HepG2 (cell line): ENCODE results near the gene PWP2. TPM values are rescaled to one million over a fixed set of nuclear protein-coding genes. Genes with fewer than 3 reads are reported as not detected.

ENCODE experiments used
- ATAC-seq: fragments of 200-7000 bp; cut with Tn5 transposase; 3 replicates; pipeline ENCODE4 v1.9.1; 2020; ENCODE audit warnings: mild to moderate bottlenecking, moderate library complexity
- BruUV-seq: library from RNA; stranded (reverse); fragments of 400-500 nt; replicated peaks from 2 replicates; lab custom pipeline; 2021; lab: Mats Ljungman, UMichigan
- CTCF ChIA-PET: fragments of 300-600 bp; formaldehyde crosslinking; extraction: SDS; loops from one replicate; lab custom pipeline; 2021; ENCODE audit warnings: low total read pairs, inconsistent platforms, low intra/inter-chr PET ratio; lab: Yijun Ruan, JAX
- POLR2A ChIA-PET: fragments of 350-600 bp; sonication (Branson Sonifier 250); formaldehyde crosslinking; loops from one replicate; lab custom pipeline; 2020; ENCODE audit warnings: antibody characterized with exemption, inconsistent platforms; lab: Yijun Ruan, JAX
- DNase-seq: peaks from one replicate; pipeline ENCODE4 v3.0.0-alpha.2; 2015; ENCODE audit warnings: low spot score
- FAIRE-seq: peaks from 3 replicates; lab custom pipeline; 2011; peaks lifted over from hg19 to GRCh38; lab: Jason Lieb, UNC
- H2AFZ ChIP-seq: one replicate; pipeline ENCODE4 v1.6.1; 2011; ENCODE audit warnings: low read length, inconsistent platforms
- H3K27ac ChIP-seq: fragments of 300-600 bp; 3 replicates; pipeline ENCODE4 v1.8.0; 2011; ENCODE audit warnings: mixed run types, mild to moderate bottlenecking, mixed read lengths, low read length, inconsistent platforms; ENCODE audit not compliant: insufficient read depth; ENCODE audit errors: extremely low read length
- H3K27me3 ChIP-seq, 2 experiments: fragments of 200-600 bp in 1 of 2; 2 replicates in 1 of 2; 3 replicates in 1 of 2; pipeline versions ENCODE4 v1.6.0 to v1.8.0; 2011; ENCODE audit warnings: low read length in 2 of 2, mild to moderate bottlenecking in 2 of 2, moderate library complexity in 2 of 2, inconsistent platforms in 1 of 2; ENCODE audit not compliant: insufficient read depth in 2 of 2, control insufficient read depth in 1 of 2
- H3K36me3 ChIP-seq, 2 experiments: fragments of 200-600 bp in 1 of 2; replicated peaks in 1 of 2; 2 replicates in 1 of 2; 3 replicates in 1 of 2; pipeline versions ENCODE4 v1.5.1 to v1.8.0; 2011; ENCODE audit warnings: low read length in 2 of 2, inconsistent platforms in 1 of 2; ENCODE audit not compliant: insufficient read depth in 2 of 2, control insufficient read depth in 1 of 2
- H3K4me1 ChIP-seq: 2 replicates; pipeline ENCODE4 v1.5.1; 2012; ENCODE audit warnings: low read length, inconsistent platforms; ENCODE audit not compliant: insufficient read depth
- H3K4me2 ChIP-seq: 2 replicates; pipeline ENCODE4 v1.6.0; 2011; ENCODE audit warnings: low read depth, low read length, inconsistent platforms
- H3K4me3 ChIP-seq, 3 experiments: fragments of 200-600 bp in 1 of 3; sonication (generic), shearing (Covaris generic) in 1 of 3; replicated peaks in 1 of 3; 2 replicates each; pipeline ENCODE4 v1.5.1; 2011 to 2016; ENCODE audit warnings: low read length in 3 of 3, inconsistent platforms in 2 of 3, low read depth in 2 of 3, mild to moderate bottlenecking in 2 of 3, control low read depth in 1 of 3, mixed read lengths in 1 of 3; ENCODE audit not compliant: insufficient read depth in 1 of 3
- H3K79me2 ChIP-seq: one replicate; pipeline ENCODE4 v1.6.1; 2011; ENCODE audit warnings: low read length, inconsistent platforms; ENCODE audit not compliant: insufficient read depth
- H3K9ac ChIP-seq: 2 replicates; pipeline ENCODE4 v1.6.0; 2011; ENCODE audit warnings: mild to moderate bottlenecking, low read depth, low read length, inconsistent platforms; ENCODE audit not compliant: insufficient read depth
- H3K9me3 ChIP-seq: 2 replicates; pipeline ENCODE4 v1.5.1; 2012; ENCODE audit warnings: mild to moderate bottlenecking, low read length
- H4K20me1 ChIP-seq: 2 replicates; pipeline ENCODE4 v1.6.0; 2011; ENCODE audit warnings: inconsistent platforms, mild to moderate bottlenecking, low read length, moderate library complexity; ENCODE audit not compliant: insufficient read depth
- SIX4 ChIP-seq: sonication (generic); formaldehyde crosslinking; IDR thresholded peaks from 2 replicates; pipeline ENCODE4 v1.4.0; 2020; ENCODE audit warnings: missing genetic modification reagents
- ZNF225 ChIP-seq: sonication (generic); formaldehyde crosslinking; IDR thresholded peaks from 2 replicates; pipeline ENCODE4 v1.4.0; 2020; ENCODE audit warnings: mild to moderate bottlenecking, missing genetic modification reagents
- ZNF263 ChIP-seq: sonication (generic); formaldehyde crosslinking; IDR thresholded peaks from 2 replicates; pipeline ENCODE4 v1.4.0; 2020; ENCODE audit warnings: missing genetic modification reagents
- WGBS: methylation state at CpG from one replicate; pipeline ENCODE4 v1.1.6; 2017; ENCODE audit warnings: low lambda C conversion rate; 5-methylcytosine and 5-hydroxymethylcytosine counted together
- in situ Hi-C: cut with HindIII; loops from 2 replicates; pipeline ENCODE4 v1.10.0; 2017; ENCODE audit warnings: low pct_unique_long_range_greater_than_20kb; ENCODE audit not compliant: extremely low pct_ligation_motif_present
- intact Hi-C: fragments of 100-400 bp; cut with micrococcal nuclease; formaldehyde crosslinking; loops from one replicate; pipeline ENCODE4 v1.10.0; 2022; ENCODE audit not compliant: unreplicated experiment
- polyA plus RNA-seq, 8 experiments: library from polyadenylated mRNA; depleted of rRNA in 3 of 8; stranded (reverse) in 7 of 8; unstranded in 1 of 8; fragments of >200 nt; fragmentation: Illumina TruSeq in 4 of 8; extraction: Trizol in 4 of 8; gene quantifications; 2 replicates each; pipeline versions ENCODE4 v1.2.1 to v1.2.3, GENCODE V29; 2011 to 2016; ENCODE audit warnings: low read depth in 4 of 8, missing spikeins in 1 of 8, mixed read lengths in 1 of 8; ENCODE audit not compliant: insufficient read depth in 1 of 8
- total RNA-seq, 5 experiments: library from RNA; depleted of rRNA; stranded (reverse); fragments of >200 nt; fragmentation: Illumina TruSeq; extraction: Trizol; gene quantifications; 2 replicates each; pipeline ENCODE4 v1.2.3, GENCODE V29; 2016; ENCODE audit warnings: low read depth in 1 of 5
- TF ChIP-seq, protein P1 (sequence below): sonication (generic); formaldehyde crosslinking; IDR thresholded peaks from 2 replicates; pipeline ENCODE4 v1.4.0; 2020; ENCODE audit warnings: mild to moderate bottlenecking, missing genetic modification reagents
- TF ChIP-seq, protein P2 (sequence below): sonication (generic); formaldehyde crosslinking; IDR thresholded peaks from 2 replicates; pipeline ENCODE4 v1.4.0; 2020; ENCODE audit warnings: low read depth, mild to moderate bottlenecking, missing genetic modification reagents
- TF ChIP-seq, protein P3 (sequence below): sonication (generic); formaldehyde crosslinking; IDR thresholded peaks from 2 replicates; pipeline ENCODE4 v1.5.0; 2020; ENCODE audit warnings: missing genetic modification reagents

Gene PWP2
- total and polyA plus RNA-seq, 2 of the 13 experiments (the other 11 are each of a cell fraction or from before 2014, with no cell fraction given) = 7.7 to 17.0 TPM

DNA sequence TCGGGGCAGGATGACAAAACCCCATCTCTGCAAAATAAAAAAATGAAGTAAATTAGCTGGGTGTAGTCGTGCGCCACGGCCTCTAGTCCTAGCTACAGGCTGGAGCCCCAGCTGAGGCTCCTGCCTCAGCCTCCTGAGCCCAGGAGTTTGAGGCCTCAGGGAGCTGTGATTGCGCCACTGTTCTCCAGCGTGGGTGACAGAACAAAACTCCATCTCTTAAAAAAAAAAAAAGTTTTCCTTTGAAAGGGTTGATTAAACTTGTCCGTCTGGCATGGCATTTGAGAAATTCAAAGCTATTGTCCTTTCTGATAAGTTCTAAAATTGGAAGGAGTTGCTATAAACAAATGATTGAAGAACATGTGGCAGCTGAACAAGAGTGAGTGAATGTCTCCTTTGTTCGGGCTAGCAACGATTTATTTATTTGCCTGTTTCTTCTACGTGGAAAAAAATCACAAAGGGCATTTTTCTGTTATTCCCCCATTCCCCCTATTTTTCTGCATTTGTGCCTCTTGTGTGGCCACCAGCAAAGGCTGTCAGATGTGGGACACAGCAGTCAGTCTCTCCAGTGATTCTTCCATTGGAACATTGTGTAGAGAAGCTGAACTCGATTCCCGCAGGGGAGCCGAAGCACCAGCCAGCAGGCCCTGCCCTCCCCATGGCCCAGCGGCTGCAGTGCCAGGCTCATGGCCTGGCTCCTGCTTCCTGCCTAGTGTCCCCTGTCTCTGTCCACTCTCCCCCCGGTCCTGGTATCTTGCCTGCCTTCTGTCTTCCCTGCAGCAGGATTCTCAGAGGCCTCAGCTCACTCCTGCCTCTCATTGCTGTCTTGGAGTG is 21.5 kb upstream of the PWP2 start:
- POLR2A ChIA-PET = no interaction called here
- BruUV-seq = no TSS peak
- no peak overlapping the region for H3K27ac ChIP-seq
- FAIRE-seq (no peak), ATAC-seq (no peak), DNase-seq (no peak)
- no peaks in the 10 kb centered on the region for H3K9me3 ChIP-seq
- no peaks in the 10 kb centered on the region for H3K79me2 ChIP-seq
- TF ChIP-seq ZNF225 (CRISPR knock-in tag) (no peak), ZNF263 (no peak), SIX4 (CRISPR knock-in tag) (no peak)
- TF ChIP-seq, protein P1, sequence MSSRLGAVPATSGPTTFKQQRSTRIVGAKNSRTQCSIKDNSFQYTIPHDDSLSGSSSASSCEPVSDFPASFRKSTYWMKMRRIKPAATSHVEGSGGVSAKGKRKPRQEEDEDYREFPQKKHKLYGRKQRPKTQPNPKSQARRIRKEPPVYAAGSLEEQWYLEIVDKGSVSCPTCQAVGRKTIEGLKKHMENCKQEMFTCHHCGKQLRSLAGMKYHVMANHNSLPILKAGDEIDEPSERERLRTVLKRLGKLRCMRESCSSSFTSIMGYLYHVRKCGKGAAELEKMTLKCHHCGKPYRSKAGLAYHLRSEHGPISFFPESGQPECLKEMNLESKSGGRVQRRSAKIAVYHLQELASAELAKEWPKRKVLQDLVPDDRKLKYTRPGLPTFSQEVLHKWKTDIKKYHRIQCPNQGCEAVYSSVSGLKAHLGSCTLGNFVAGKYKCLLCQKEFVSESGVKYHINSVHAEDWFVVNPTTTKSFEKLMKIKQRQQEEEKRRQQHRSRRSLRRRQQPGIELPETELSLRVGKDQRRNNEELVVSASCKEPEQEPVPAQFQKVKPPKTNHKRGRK (CRISPR knock-in tag) = no peak
- TF ChIP-seq, protein P2, sequence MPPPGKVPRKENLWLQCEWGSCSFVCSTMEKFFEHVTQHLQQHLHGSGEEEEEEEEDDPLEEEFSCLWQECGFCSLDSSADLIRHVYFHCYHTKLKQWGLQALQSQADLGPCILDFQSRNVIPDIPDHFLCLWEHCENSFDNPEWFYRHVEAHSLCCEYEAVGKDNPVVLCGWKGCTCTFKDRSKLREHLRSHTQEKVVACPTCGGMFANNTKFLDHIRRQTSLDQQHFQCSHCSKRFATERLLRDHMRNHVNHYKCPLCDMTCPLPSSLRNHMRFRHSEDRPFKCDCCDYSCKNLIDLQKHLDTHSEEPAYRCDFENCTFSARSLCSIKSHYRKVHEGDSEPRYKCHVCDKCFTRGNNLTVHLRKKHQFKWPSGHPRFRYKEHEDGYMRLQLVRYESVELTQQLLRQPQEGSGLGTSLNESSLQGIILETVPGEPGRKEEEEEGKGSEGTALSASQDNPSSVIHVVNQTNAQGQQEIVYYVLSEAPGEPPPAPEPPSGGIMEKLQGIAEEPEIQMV (CRISPR knock-in tag) = no peak
- TF ChIP-seq, protein P3, sequence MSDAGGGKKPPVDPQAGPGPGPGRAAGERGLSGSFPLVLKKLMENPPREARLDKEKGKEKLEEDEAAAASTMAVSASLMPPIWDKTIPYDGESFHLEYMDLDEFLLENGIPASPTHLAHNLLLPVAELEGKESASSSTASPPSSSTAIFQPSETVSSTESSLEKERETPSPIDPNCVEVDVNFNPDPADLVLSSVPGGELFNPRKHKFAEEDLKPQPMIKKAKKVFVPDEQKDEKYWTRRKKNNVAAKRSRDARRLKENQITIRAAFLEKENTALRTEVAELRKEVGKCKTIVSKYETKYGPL (CRISPR knock-in tag) = no peak
- peaks cover 17 to 76% of the 10 kb centered on the region in 2 experiments; a peak in 4 of 5 replicates for H3K36me3 ChIP-seq
- H3K4me1 ChIP-seq = no peaks in the 10 kb centered on the region
- no peak overlapping the region for H3K4me2 ChIP-seq
- no peak overlapping the region for H2AFZ ChIP-seq
- no peak overlapping the region for H3K9ac ChIP-seq
- 95% methylated on average over 15 of the region's 15 CpGs for WGBS
- H3K27me3 ChIP-seq = no peaks in the 10 kb centered on the region
- CTCF ChIA-PET = no interaction called here
- in situ Hi-C loops (no loop called here), intact Hi-C loops (no loop called here)
- no peaks in the 10 kb centered on the region for H4K20me1 ChIP-seq
- no peak overlapping the region for H3K4me3 ChIP-seq
